SK-N-SH treated with all-trans-retinoic acid at 6 μM for 48 hours (cell line): Measurements from ENCODE around the gene MRTFA.

Experiments used
- ARNTL ChIP-seq: fragments of 450-650 bp; formaldehyde crosslinking; IDR thresholded peaks from 2 replicates; pipeline ENCODE4 v1.5.0; 2020; ENCODE audit warnings: low read depth, mild to moderate bottlenecking, moderate library complexity, borderline replicate concordance
- GLIS3 ChIP-seq: fragments of 250-450 bp; sonication (Bioruptor Pico); IDR thresholded peaks from 2 replicates; pipeline ENCODE4 v1.5.0; 2020; ENCODE audit warnings: mild to moderate bottlenecking, moderate library complexity
- PPARA ChIP-seq: fragments of 250-450 bp; sonication (Bioruptor Pico); IDR thresholded peaks from 2 replicates; pipeline ENCODE4 v1.5.0; 2020; ENCODE audit warnings: mild to moderate bottlenecking, borderline replicate concordance
- RARB ChIP-seq: fragments of 250-450 bp; sonication (Bioruptor Pico); IDR thresholded peaks from 2 replicates; pipeline ENCODE4 v1.8.0; 2021; ENCODE audit warnings: mild to moderate bottlenecking, moderate library complexity
- TCF4 ChIP-seq: fragments of 250-450 bp; sonication (Bioruptor Pico); IDR thresholded peaks from 2 replicates; pipeline ENCODE4 v1.8.0; 2021; ENCODE audit warnings: mild to moderate bottlenecking, moderate library complexity, borderline replicate concordance
- TOX ChIP-seq: fragments of 250-450 bp; sonication (Bioruptor Pico); IDR thresholded peaks from 2 replicates; pipeline ENCODE4 v1.8.0; 2021; ENCODE audit warnings: mild to moderate bottlenecking, moderate library complexity, borderline replicate concordance
- ZFP3 ChIP-seq: fragments of 250-450 bp; sonication (Bioruptor Pico); IDR thresholded peaks from 2 replicates; pipeline ENCODE4 v1.5.0; 2020; ENCODE audit warnings: mild to moderate bottlenecking, moderate library complexity
- ZFP30 ChIP-seq: fragments of 450-650 bp; formaldehyde crosslinking; IDR thresholded peaks from 2 replicates; pipeline ENCODE4 v1.5.0; 2022; ENCODE audit warnings: mild to moderate bottlenecking, moderate library complexity
- ZNF70 ChIP-seq: fragments of 450-650 bp; formaldehyde crosslinking; IDR thresholded peaks from 2 replicates; pipeline ENCODE4 v1.5.0; 2020; ENCODE audit warnings: mild to moderate bottlenecking, moderate library complexity
- TF ChIP-seq, protein P1 (sequence below): fragments of 250-450 bp; sonication (Bioruptor Pico); IDR thresholded peaks from 2 replicates; pipeline ENCODE4 v1.8.0; 2021; ENCODE audit warnings: low read depth, mild to moderate bottlenecking, moderate library complexity, borderline replicate concordance
- TF ChIP-seq, protein P2 (sequence below): fragments of 250-450 bp; sonication (Bioruptor Pico); IDR thresholded peaks from 2 replicates; pipeline ENCODE4 v1.5.1; 2020; ENCODE audit warnings: low read depth, mild to moderate bottlenecking, moderate library complexity
- TF ChIP-seq, protein P3 (sequence below): fragments of 250-450 bp; sonication (Bioruptor Pico); IDR thresholded peaks from 2 replicates; pipeline ENCODE4 v1.8.0; 2020; ENCODE audit warnings: mild to moderate bottlenecking, moderate library complexity, borderline replicate concordance

DNA sequence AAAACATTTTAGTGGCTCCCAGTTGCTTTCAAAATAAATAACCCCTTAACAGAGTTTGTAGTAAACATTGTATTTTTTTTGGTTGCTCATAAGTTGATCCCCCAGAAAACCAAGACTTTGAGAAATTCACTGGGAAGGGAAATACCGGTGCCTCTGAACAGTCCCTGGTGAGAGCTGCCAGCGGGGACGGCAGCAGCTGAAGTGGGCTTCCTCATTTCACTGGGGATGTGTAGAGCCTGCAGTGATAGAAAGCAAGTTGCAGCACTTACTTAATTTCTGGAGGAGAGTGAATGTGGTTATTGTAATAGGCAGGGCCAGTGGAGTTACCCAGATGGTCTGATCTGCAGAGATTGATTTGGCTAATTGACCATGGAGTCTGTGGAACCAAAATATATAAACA, 24.2 kb upstream of the MRTFA start:
- TF ChIP-seq, protein P1, sequence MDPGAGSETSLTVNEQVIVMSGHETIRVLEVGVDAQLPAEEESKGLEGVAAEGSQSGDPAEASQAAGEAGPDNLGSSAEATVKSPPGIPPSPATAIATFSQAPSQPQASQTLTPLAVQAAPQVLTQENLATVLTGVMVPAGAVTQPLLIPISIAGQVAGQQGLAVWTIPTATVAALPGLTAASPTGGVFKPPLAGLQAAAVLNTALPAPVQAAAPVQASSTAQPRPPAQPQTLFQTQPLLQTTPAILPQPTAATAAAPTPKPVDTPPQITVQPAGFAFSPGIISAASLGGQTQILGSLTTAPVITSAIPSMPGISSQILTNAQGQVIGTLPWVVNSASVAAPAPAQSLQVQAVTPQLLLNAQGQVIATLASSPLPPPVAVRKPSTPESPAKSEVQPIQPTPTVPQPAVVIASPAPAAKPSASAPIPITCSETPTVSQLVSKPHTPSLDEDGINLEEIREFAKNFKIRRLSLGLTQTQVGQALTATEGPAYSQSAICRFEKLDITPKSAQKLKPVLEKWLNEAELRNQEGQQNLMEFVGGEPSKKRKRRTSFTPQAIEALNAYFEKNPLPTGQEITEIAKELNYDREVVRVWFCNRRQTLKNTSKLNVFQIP (CRISPR knock-in tag): no peak
- TF ChIP-seq RARB (CRISPR knock-in tag) (no peak), ZFP3 (CRISPR knock-in tag) (no peak), PPARA (CRISPR knock-in tag) (no peak), TCF4 (CRISPR knock-in tag) (no peak), TOX (no peak), ZFP30 (CRISPR knock-in tag) (no peak), GLIS3 (CRISPR knock-in tag) (no peak), ARNTL (CRISPR knock-in tag) (no peak), ZNF70 (CRISPR knock-in tag) (no peak)
- TF ChIP-seq, protein P2, sequence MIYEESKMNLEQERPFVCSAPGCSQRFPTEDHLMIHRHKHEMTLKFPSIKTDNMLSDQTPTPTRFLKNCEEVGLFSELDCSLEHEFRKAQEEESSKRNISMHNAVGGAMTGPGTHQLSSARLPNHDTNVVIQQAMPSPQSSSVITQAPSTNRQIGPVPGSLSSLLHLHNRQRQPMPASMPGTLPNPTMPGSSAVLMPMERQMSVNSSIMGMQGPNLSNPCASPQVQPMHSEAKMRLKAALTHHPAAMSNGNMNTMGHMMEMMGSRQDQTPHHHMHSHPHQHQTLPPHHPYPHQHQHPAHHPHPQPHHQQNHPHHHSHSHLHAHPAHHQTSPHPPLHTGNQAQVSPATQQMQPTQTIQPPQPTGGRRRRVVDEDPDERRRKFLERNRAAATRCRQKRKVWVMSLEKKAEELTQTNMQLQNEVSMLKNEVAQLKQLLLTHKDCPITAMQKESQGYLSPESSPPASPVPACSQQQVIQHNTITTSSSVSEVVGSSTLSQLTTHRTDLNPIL (CRISPR knock-in tag): no peak
- TF ChIP-seq, protein P3, sequence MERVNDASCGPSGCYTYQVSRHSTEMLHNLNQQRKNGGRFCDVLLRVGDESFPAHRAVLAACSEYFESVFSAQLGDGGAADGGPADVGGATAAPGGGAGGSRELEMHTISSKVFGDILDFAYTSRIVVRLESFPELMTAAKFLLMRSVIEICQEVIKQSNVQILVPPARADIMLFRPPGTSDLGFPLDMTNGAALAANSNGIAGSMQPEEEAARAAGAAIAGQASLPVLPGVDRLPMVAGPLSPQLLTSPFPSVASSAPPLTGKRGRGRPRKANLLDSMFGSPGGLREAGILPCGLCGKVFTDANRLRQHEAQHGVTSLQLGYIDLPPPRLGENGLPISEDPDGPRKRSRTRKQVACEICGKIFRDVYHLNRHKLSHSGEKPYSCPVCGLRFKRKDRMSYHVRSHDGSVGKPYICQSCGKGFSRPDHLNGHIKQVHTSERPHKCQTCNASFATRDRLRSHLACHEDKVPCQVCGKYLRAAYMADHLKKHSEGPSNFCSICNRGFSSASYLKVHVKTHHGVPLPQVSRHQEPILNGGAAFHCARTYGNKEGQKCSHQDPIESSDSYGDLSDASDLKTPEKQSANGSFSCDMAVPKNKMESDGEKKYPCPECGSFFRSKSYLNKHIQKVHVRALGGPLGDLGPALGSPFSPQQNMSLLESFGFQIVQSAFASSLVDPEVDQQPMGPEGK (CRISPR knock-in tag): no peak
